H1 (cell line): Measurements from ENCODE around the gene DHRS4L2.
"Not testable (repeated sequence)": the region's sequence is repeated elsewhere in the genome, so short reads cannot be mapped to it uniquely, and the experiment has no call there.

Source experiments
- POLR2A ChIP-seq, 2 experiments: IDR thresholded peaks; 1 replicate in 1 of 2; 2 replicates in 1 of 2; pipeline ENCODE4 v1.6.1; 2011; ENCODE audit warnings: low read depth in 2 of 2, low read length in 2 of 2, mild to moderate bottlenecking in 2 of 2; ENCODE audit errors: control extremely low read depth in 1 of 2
- SP4 ChIP-seq: IDR thresholded peaks from 2 replicates; pipeline ENCODE4 v1.6.1; 2012; ENCODE audit warnings: low read length, inconsistent platforms
- ZNF274 ChIP-seq: IDR thresholded peaks from 2 replicates; pipeline ENCODE4 v1.7.0; 2012; ENCODE audit warnings: low read length, borderline replicate concordance; ENCODE audit errors: extremely low read depth
- TF ChIP-seq, protein P1 (sequence below), 3 experiments: IDR thresholded peaks; 1 replicate in 2 of 3; 2 replicates in 1 of 3; pipeline versions ENCODE4 v1.5.1 to v1.6.1; 2011; ENCODE audit warnings: low read length in 3 of 3, mild to moderate bottlenecking in 3 of 3, inconsistent platforms in 2 of 3, low read depth in 1 of 3, moderate library complexity in 1 of 3; ENCODE audit not compliant: insufficient read depth in 1 of 3; ENCODE audit errors: control extremely low read depth in 1 of 3

DNA sequence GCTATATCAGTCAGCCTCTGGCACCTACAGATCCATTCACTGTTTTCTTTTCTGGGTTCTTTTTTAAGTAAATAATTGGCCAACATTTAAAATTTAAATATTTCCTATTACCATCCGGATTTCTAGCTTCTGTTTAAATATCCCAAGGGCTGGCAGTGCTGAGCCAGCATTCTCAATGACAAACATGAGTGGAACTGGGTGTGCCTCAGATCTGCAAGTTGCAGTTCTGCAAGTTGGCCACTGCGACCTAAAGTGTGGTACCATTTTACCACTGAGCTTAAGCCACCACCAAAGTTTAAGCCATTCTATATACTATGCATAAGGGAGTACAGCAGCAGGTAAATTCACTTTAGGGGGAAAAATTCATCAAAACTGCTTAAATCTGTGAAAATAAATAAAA lies 31.2 kb downstream of the DHRS4L2 start:
- TF ChIP-seq POLR2A (IDR thresholded peaks at IDR 0.05; ENCODE audit: control extremely low read depth in 1 of 2, low read depth in 2 of 2, low read length in 2 of 2); ZNF274; SP4: not testable (repeated sequence)
- TF ChIP-seq, protein P1, sequence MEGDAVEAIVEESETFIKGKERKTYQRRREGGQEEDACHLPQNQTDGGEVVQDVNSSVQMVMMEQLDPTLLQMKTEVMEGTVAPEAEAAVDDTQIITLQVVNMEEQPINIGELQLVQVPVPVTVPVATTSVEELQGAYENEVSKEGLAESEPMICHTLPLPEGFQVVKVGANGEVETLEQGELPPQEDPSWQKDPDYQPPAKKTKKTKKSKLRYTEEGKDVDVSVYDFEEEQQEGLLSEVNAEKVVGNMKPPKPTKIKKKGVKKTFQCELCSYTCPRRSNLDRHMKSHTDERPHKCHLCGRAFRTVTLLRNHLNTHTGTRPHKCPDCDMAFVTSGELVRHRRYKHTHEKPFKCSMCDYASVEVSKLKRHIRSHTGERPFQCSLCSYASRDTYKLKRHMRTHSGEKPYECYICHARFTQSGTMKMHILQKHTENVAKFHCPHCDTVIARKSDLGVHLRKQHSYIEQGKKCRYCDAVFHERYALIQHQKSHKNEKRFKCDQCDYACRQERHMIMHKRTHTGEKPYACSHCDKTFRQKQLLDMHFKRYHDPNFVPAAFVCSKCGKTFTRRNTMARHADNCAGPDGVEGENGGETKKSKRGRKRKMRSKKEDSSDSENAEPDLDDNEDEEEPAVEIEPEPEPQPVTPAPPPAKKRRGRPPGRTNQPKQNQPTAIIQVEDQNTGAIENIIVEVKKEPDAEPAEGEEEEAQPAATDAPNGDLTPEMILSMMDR (IDR thresholded peaks at IDR 0.05; ENCODE audit: control extremely low read depth in 1 of 3, insufficient read depth in 1 of 3, low read depth in 1 of 3, low read length in 3 of 3) = peak in 1 of 3 experiments; percentile 2; a peak in 1 of 4 replicates
